H1 (cell line): ENCODE measurements around the gene BRSK2. TPM values are rescaled to one million over a fixed set of nuclear protein-coding genes. Genes with fewer than 3 reads are reported as not detected.

Experiments
- HDAC2 ChIP-seq, 2 experiments: fragments of 300-600 bp in 1 of 2; sonication (generic) in 1 of 2; IDR thresholded peaks; 2 replicates each; pipeline ENCODE4 v1.6.1; 2011 to 2012; ENCODE audit warnings: low read depth in 2 of 2, low read length in 2 of 2, mild to moderate bottlenecking in 2 of 2, moderate library complexity in 2 of 2, borderline replicate concordance in 1 of 2, inconsistent platforms in 1 of 2
- NRF1 ChIP-seq: IDR thresholded peaks from 2 replicates; pipeline ENCODE4 v1.6.1; 2011; ENCODE audit warnings: mild to moderate bottlenecking, low read depth, low read length, improper control_type of control experiment
- SRF ChIP-seq: IDR thresholded peaks from 2 replicates; pipeline ENCODE4 v1.6.1; 2011; ENCODE audit warnings: mild to moderate bottlenecking, low read depth, low read length, moderate library complexity
- polyA plus RNA-seq, 7 experiments: library from polyadenylated mRNA; depleted of rRNA in 3 of 7; stranded (reverse) in 5 of 7; unstranded in 2 of 7; fragments of >200 nt in 5 of 7; fragments of 200-250 nt in 2 of 7; gene quantifications; 1 replicate in 5 of 7; 2 replicates in 1 of 7; 4 replicates in 1 of 7; pipeline versions ENCODE4 v1.2.1 to v1.2.3, GENCODE V29; 2011 to 2013; ENCODE audit warnings: missing spikeins in 2 of 7, mixed read lengths in 2 of 7
- total RNA-seq: library from RNA; stranded (reverse); fragmentation: NEBNext Ultra II Directional; extraction: Animal tissue kit (Norgen Biotek cat#: 25700); gene quantifications from 2 replicates; pipeline ENCODE4 v1.2.1, GENCODE V29; 2021

Gene BRSK2
- total and polyA plus RNA-seq, 2 of the 8 experiments (the other 6 are each of a cell fraction or from before 2014, with no cell fraction given), result 17.3 to 27.1 TPM

DNA sequence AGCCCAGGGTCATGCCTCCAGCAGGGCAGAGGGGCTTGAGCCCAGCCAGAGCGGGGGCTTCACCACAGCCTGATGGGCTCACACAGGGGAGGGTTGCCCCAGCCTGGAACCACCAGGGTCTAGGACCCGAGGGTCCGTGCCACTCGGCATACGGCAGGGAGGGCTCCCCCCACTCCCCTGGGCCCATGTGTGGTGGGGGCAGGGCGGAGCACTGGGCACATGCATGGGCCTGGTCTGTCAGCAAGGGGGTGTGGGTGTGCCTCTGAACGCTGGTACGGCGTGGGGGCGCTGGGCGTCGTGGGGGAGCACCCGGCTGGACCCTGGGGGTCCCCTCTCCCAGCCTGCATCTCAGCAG is 67.6 kb downstream of the BRSK2 start (continued):
- TF ChIP-seq SRF (no peak), HDAC2 (IDR thresholded peaks at IDR 0.05; ENCODE audit: borderline replicate concordance in 1 of 2, low read depth in 2 of 2, low read length in 2 of 2) (no peak), NRF1 (no peak)
